Fibroblast of villous mesenchyme (primary cell): ENCODE measurements around the gene NFYA. TPM values are rescaled to one million over a fixed set of nuclear protein-coding genes. Genes with fewer than 3 reads are reported as not detected.

ENCODE experiments used
- DNase-seq: peaks from one replicate; pipeline ENCODE4 v3.0.0-alpha.2; 2010; ENCODE audit warnings: low read depth
- H3K4me3 ChIP-seq: 2 replicates; pipeline ENCODE4 v1.5.1; 2011; ENCODE audit warnings: low read depth, mild to moderate bottlenecking, low read length
- CTCF ChIP-seq: IDR thresholded peaks from 2 replicates; pipeline ENCODE4 v1.5.1; 2012; ENCODE audit warnings: low read depth, mild to moderate bottlenecking, low read length; ENCODE audit not compliant: insufficient read depth
- total RNA-seq: library from RNA; depleted of rRNA; stranded (reverse); fragments of >200 nt; gene quantifications from 2 replicates; pipeline ENCODE4 v1.2.3, GENCODE V29; 2012

The NFYA gene
- total RNA-seq, 1 donor: 10.4 TPM

GRCh38 chr6:41050536-41050935 is 22.2 kb upstream of the NFYA start:
- no peak overlapping the region for H3K4me3 ChIP-seq
- TF ChIP-seq CTCF: no peak
- DNase-seq: no peak

- DNase-seq: no peak
- no peak for TF ChIP-seq CTCF
- H3K4me3 ChIP-seq: no peak overlapping the region
Measured at GRCh38 chr6:41051873-41052272, 20.9 kb upstream of the NFYA start.

- DNase-seq: no peak
- TF ChIP-seq CTCF: no peak
- H3K4me3 ChIP-seq: no peak within 1 kb of the TSS
Measured at GRCh38 chr6:41053041-41053440, 19.7 kb upstream of the NFYA start, which contains the start of gene APOBEC2. Gene APOBEC2 (plus strand): TSS chr6:41053202. CDS start chr6:41053348, 146 bp downstream.

- no peak overlapping the region for H3K4me3 ChIP-seq
- no peak for TF ChIP-seq CTCF
- no peak for DNase-seq
Measured at GRCh38 chr6:41054511-41054910, 18.3 kb upstream of the NFYA start.

- no peak overlapping the region for H3K4me3 ChIP-seq
- DNase-seq: no peak
- TF ChIP-seq CTCF: no peak
Measured at GRCh38 chr6:41055149-41055548, 17.6 kb upstream of the NFYA start.

- no peak for DNase-seq
- H3K4me3 ChIP-seq: no peak overlapping the region
- no peak for TF ChIP-seq CTCF
Measured at GRCh38 chr6:41056768-41057490, 15.8 kb upstream of the NFYA start.

GRCh38 chr6:41058783-41059181 is 14.0 kb upstream of the NFYA start:
- H3K4me3 ChIP-seq: no peak overlapping the region
- no peak for DNase-seq
- no peak for TF ChIP-seq CTCF
